K562 (cell line): ENCODE results near the gene LSR. TPM values are rescaled to one million over a fixed set of nuclear protein-coding genes. Genes with fewer than 3 reads are reported as not detected.

Experiments
- DMBX1 ChIP-seq: fragments of 250-450 bp; sonication (Bioruptor Pico); IDR thresholded peaks from 2 replicates; pipeline ENCODE4 v1.8.0; 2022; ENCODE audit warnings: inconsistent platforms, mild to moderate bottlenecking, moderate library complexity, borderline replicate concordance
- E4F1 ChIP-seq: fragments of 250-450 bp; sonication (Bioruptor Pico); IDR thresholded peaks from 2 replicates; pipeline ENCODE4 v1.5.0; 2021; ENCODE audit warnings: mild to moderate bottlenecking, borderline replicate concordance
- ESRRB ChIP-seq: fragments of 250-450 bp; sonication (Bioruptor Pico); IDR thresholded peaks from 2 replicates; pipeline ENCODE4 v1.5.0; 2020; ENCODE audit warnings: mild to moderate bottlenecking, moderate library complexity, borderline replicate concordance
- FOXM1 ChIP-seq, 2 experiments: fragments of 450-650 bp in 1 of 2; sonication (generic) in 1 of 2; formaldehyde crosslinking in 1 of 2; IDR thresholded peaks; 2 replicates each; pipeline versions ENCODE4 v1.6.1 to v1.9.0; 2017 to 2022; ENCODE audit warnings: low read depth in 2 of 2, mild to moderate bottlenecking in 2 of 2, missing genetic modification reagents in 1 of 2, moderate library complexity in 1 of 2
- FUS ChIP-seq: fragments of 200-400 bp; formaldehyde crosslinking; optimal IDR thresholded peaks from 2 replicates; pipeline ENCODE3; 2017; ENCODE audit warnings: low read depth, low read length
- HEY1 ChIP-seq: fragments of 250-450 bp; sonication (Bioruptor Pico); IDR thresholded peaks from 2 replicates; pipeline ENCODE4 v1.5.0; 2020; ENCODE audit warnings: mild to moderate bottlenecking, moderate library complexity, borderline replicate concordance
- ILF3 ChIP-seq: fragments of 450-650 bp; IDR thresholded peaks from 2 replicates; pipeline ENCODE4 v1.6.1; 2018; ENCODE audit warnings: antibody characterized with exemption, mild to moderate bottlenecking, moderate library complexity, borderline replicate concordance
- MAFK ChIP-seq: IDR thresholded peaks from 2 replicates; pipeline ENCODE4 v1.6.1; 2011; ENCODE audit warnings: low read length, improper control_type of control experiment
- MYBL2 ChIP-seq, 2 experiments: fragments of 450-650 bp in 1 of 2; sonication (generic) in 1 of 2; formaldehyde crosslinking in 1 of 2; IDR thresholded peaks; 2 replicates each; pipeline versions ENCODE4 v1.6.1 to v1.8.1; 2017 to 2022; ENCODE audit warnings: borderline replicate concordance in 1 of 2, inconsistent platforms in 1 of 2, low read depth in 1 of 2, mild to moderate bottlenecking in 1 of 2, missing genetic modification reagents in 1 of 2, moderate library complexity in 1 of 2
- POLR2G ChIP-seq: fragments of 200-400 bp; formaldehyde crosslinking; IDR thresholded peaks from 2 replicates; pipeline ENCODE4 v1.6.1; 2017; ENCODE audit warnings: low read depth, mild to moderate bottlenecking, antibody characterized with exemption, low read length, moderate library complexity
- RFX1 ChIP-seq: fragments of 450-650 bp; IDR thresholded peaks from 2 replicates; pipeline ENCODE4 v1.6.1; 2016; ENCODE audit warnings: mild to moderate bottlenecking, moderate library complexity
- RFX5 ChIP-seq: IDR thresholded peaks from 2 replicates; pipeline ENCODE4 v1.6.1; 2011; ENCODE audit warnings: low read depth, mild to moderate bottlenecking, improper control_type of control experiment, low read length
- SMAD3 ChIP-seq: fragments of 450-650 bp; formaldehyde crosslinking; conservative IDR thresholded peaks from 2 replicates; pipeline ENCODE4 v1.4.0; 2020; ENCODE audit warnings: mild to moderate bottlenecking
- TBL1XR1 ChIP-seq, 2 experiments: IDR thresholded peaks; 2 replicates each; pipeline ENCODE4 v1.6.1; 2012; ENCODE audit warnings: improper control_type of control experiment in 2 of 2, low read length in 2 of 2, mild to moderate bottlenecking in 1 of 2
- ZFP36 ChIP-seq: fragments of 150-350 bp; IDR thresholded peaks from 2 replicates; pipeline ENCODE4 v1.6.1; 2018; ENCODE audit warnings: low read length, low read depth; ENCODE audit not compliant: partially characterized antibody
- ZNF175 ChIP-seq: fragments of 200-800 bp; sonication (Bioruptor generic); IDR thresholded peaks from 2 replicates; pipeline ENCODE4 v1.6.1; 2016; ENCODE audit warnings: low read depth, mild to moderate bottlenecking, missing genetic modification characterization, missing compliant biosample characterization
- polyA plus RNA-seq, 8 experiments: library from polyadenylated mRNA; depleted of rRNA in 4 of 8; stranded (reverse) in 5 of 8; unstranded in 3 of 8; fragments of >200 nt; fragmentation: Nextera tagmentation in 2 of 8; fragmentation: Illumina TruSeq in 1 of 8; extraction: Ambion mirVana in 2 of 8; extraction: Trizol in 1 of 8; gene quantifications; 2 replicates each; pipeline versions ENCODE4 v1.2.1 to v1.2.3, GENCODE V29; 2011 to 2014; ENCODE audit warnings: inconsistent platforms in 1 of 8, missing spikeins in 1 of 8
- total RNA-seq, 7 experiments: library from RNA; depleted of rRNA in 6 of 7; stranded (reverse); fragments of >200 nt in 6 of 7; fragmentation: Illumina TruSeq in 2 of 7; extraction: Trizol in 2 of 7; gene quantifications; 2 replicates each; pipeline versions ENCODE4 v1.2.1 to v1.2.3, GENCODE V29; 2011 to 2021; ENCODE audit warnings: low replicate concordance in 1 of 7
- TF ChIP-seq, protein P1 (sequence below): fragments of 250-450 bp; sonication (Bioruptor Pico); IDR thresholded peaks from 2 replicates; pipeline ENCODE4 v1.4.0; 2020
- TF ChIP-seq, protein P2 (sequence below): fragments of 150-350 bp; conservative IDR thresholded peaks from 2 replicates; pipeline ENCODE4 v1.6.1; 2014; ENCODE audit warnings: low read length
- TF ChIP-seq, protein P3 (sequence below), 2 experiments: fragments of 450-650 bp; conservative IDR thresholded peaks; 2 replicates each; pipeline ENCODE4 v1.6.1; 2017; ENCODE audit warnings: mild to moderate bottlenecking in 2 of 2, moderate library complexity in 2 of 2

The LSR gene
- total and polyA plus RNA-seq, 9 of the 15 experiments (the other 6 are each of a cell fraction or from before 2014, with no cell fraction given): 0.44 to 87.9 (median 28.0) TPM

GRCh38 chr19:35223084-35223790 is 25.6 kb upstream of the LSR start (continued):
- TF ChIP-seq ESRRB (CRISPR knock-in tag) (no peak), MAFK (no peak), RFX1 (no peak), SMAD3 (no peak), E4F1 (CRISPR knock-in tag) (no peak), POLR2G (no peak), DMBX1 (no peak), FOXM1 (IDR thresholded peaks at IDR 0.05; ENCODE audit: low read depth) (no peak), FOXM1 (CRISPR knock-in tag; IDR thresholded peaks at IDR 0.05; ENCODE audit: low read depth) (no peak), HEY1 (CRISPR knock-in tag) (no peak), MYBL2 (IDR thresholded peaks at IDR 0.05; ENCODE audit: low read depth) (no peak), MYBL2 (CRISPR knock-in tag; IDR thresholded peaks at IDR 0.05; ENCODE audit: borderline replicate concordance) (no peak), FUS (no peak), RFX5 (no peak), ZFP36 (peak; percentile 43), ZNF175 (CRISPR knock-in tag) (no peak), ILF3 (no peak), TBL1XR1 (IDR thresholded peaks at IDR 0.05; ENCODE audit: low read length in 2 of 2) (no peak)
- TF ChIP-seq, protein P1, sequence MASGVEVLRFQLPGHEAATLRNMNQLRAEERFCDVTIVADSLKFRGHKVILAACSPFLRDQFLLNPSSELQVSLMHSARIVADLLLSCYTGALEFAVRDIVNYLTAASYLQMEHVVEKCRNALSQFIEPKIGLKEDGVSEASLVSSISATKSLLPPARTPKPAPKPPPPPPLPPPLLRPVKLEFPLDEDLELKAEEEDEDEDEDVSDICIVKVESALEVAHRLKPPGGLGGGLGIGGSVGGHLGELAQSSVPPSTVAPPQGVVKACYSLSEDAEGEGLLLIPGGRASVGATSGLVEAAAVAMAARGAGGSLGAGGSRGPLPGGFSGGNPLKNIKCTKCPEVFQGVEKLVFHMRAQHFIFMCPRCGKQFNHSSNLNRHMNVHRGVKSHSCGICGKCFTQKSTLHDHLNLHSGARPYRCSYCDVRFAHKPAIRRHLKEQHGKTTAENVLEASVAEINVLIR: no peak
- TF ChIP-seq, protein P2, sequence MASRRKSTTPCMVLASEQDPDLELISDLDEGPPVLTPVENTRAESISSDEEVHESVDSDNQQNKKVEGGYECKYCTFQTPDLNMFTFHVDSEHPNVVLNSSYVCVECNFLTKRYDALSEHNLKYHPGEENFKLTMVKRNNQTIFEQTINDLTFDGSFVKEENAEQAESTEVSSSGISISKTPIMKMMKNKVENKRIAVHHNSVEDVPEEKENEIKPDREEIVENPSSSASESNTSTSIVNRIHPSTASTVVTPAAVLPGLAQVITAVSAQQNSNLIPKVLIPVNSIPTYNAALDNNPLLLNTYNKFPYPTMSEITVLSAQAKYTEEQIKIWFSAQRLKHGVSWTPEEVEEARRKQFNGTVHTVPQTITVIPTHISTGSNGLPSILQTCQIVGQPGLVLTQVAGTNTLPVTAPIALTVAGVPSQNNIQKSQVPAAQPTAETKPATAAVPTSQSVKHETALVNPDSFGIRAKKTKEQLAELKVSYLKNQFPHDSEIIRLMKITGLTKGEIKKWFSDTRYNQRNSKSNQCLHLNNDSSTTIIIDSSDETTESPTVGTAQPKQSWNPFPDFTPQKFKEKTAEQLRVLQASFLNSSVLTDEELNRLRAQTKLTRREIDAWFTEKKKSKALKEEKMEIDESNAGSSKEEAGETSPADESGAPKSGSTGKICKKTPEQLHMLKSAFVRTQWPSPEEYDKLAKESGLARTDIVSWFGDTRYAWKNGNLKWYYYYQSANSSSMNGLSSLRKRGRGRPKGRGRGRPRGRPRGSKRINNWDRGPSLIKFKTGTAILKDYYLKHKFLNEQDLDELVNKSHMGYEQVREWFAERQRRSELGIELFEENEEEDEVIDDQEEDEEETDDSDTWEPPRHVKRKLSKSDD: no peak
- TF ChIP-seq, protein P3, sequence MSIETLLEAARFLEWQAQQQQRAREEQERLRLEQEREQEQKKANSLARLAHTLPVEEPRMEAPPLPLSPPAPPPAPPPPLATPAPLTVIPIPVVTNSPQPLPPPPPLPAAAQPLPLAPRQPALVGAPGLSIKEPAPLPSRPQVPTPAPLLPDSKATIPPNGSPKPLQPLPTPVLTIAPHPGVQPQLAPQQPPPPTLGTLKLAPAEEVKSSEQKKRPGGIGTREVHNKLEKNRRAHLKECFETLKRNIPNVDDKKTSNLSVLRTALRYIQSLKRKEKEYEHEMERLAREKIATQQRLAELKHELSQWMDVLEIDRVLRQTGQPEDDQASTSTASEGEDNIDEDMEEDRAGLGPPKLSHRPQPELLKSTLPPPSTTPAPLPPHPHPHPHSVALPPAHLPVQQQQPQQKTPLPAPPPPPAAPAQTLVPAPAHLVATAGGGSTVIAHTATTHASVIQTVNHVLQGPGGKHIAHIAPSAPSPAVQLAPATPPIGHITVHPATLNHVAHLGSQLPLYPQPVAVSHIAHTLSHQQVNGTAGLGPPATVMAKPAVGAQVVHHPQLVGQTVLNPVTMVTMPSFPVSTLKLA (conservative IDR thresholded peaks at IDR 0.05): peak in 1 of 2 experiments; percentile 48; a peak in 1 of 4 replicates
